Osteocyte (in vitro differentiated cells): ENCODE measurements around the gene NFIA. TPM values are rescaled to one million over a fixed set of nuclear protein-coding genes. Genes with fewer than 3 reads are reported as not detected.

Source experiments
- DNase-seq: peaks from one replicate; pipeline ENCODE4 v3.0.0; 2021; ENCODE audit warnings: mixed read lengths; ENCODE audit not compliant: unreplicated experiment; ENCODE audit errors: extremely low spot score
- H3K27ac Mint-ChIP-seq: one replicate; pipeline ENCODE4 v1.8.0; 2021; ENCODE audit warnings: mild to moderate bottlenecking, mixed read lengths; ENCODE audit not compliant: unreplicated experiment
- H3K27me3 Mint-ChIP-seq: one replicate; pipeline ENCODE4 v1.8.0; 2021; ENCODE audit warnings: mixed read lengths; ENCODE audit not compliant: unreplicated experiment
- H3K36me3 Mint-ChIP-seq: one replicate; pipeline ENCODE4 v1.8.0; 2021; ENCODE audit warnings: mixed read lengths; ENCODE audit not compliant: unreplicated experiment
- H3K4me1 Mint-ChIP-seq: one replicate; pipeline ENCODE4 v1.8.0; 2021; ENCODE audit warnings: mixed read lengths; ENCODE audit not compliant: unreplicated experiment
- H3K4me3 Mint-ChIP-seq: one replicate; pipeline ENCODE4 v1.8.0; 2021; ENCODE audit warnings: mild to moderate bottlenecking, moderate library complexity, mixed read lengths; ENCODE audit not compliant: unreplicated experiment
- H3K9me3 Mint-ChIP-seq: one replicate; pipeline ENCODE4 v1.8.0; 2021; ENCODE audit warnings: mixed read lengths; ENCODE audit not compliant: unreplicated experiment
- total RNA-seq: library from RNA; stranded (reverse); gene quantifications from 2 replicates; pipeline ENCODE4 v1.2.1, GENCODE V29; 2021
- TF ChIP-seq, protein P1 (sequence below): fragments of 200-600 bp; sonication (generic); IDR thresholded peaks from 2 replicates; pipeline ENCODE4 v1.5.0; 2021; ENCODE audit warnings: antibody characterized with exemption, mild to moderate bottlenecking, moderate library complexity

NFIA gene
- total RNA-seq, 1 donor from 2014 or later: 46.7 TPM

GRCh38 chr1:61322769-61323168 lies 240.4 kb downstream of the NFIA start:
- TF ChIP-seq, protein P1, sequence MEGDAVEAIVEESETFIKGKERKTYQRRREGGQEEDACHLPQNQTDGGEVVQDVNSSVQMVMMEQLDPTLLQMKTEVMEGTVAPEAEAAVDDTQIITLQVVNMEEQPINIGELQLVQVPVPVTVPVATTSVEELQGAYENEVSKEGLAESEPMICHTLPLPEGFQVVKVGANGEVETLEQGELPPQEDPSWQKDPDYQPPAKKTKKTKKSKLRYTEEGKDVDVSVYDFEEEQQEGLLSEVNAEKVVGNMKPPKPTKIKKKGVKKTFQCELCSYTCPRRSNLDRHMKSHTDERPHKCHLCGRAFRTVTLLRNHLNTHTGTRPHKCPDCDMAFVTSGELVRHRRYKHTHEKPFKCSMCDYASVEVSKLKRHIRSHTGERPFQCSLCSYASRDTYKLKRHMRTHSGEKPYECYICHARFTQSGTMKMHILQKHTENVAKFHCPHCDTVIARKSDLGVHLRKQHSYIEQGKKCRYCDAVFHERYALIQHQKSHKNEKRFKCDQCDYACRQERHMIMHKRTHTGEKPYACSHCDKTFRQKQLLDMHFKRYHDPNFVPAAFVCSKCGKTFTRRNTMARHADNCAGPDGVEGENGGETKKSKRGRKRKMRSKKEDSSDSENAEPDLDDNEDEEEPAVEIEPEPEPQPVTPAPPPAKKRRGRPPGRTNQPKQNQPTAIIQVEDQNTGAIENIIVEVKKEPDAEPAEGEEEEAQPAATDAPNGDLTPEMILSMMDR: no peak
- H3K27ac Mint-ChIP-seq: no peak overlapping the region
- H3K4me1 Mint-ChIP-seq: peaks cover 23% of the 10 kb centered on the region
- peaks cover 3% of the 10 kb centered on the region for H3K36me3 Mint-ChIP-seq
- DNase-seq: no peak
- H3K27me3 Mint-ChIP-seq: no peaks in the 10 kb centered on the region
- H3K4me3 Mint-ChIP-seq: no peak overlapping the region
- H3K9me3 Mint-ChIP-seq: no peaks in the 10 kb centered on the region

- TF ChIP-seq, protein P1: no peak
- H3K4me1 Mint-ChIP-seq: peaks cover 13% of the 10 kb centered on the region
- no peaks in the 10 kb centered on the region for H3K9me3 Mint-ChIP-seq
- DNase-seq: no peak
- peaks cover 3% of the 10 kb centered on the region for H3K36me3 Mint-ChIP-seq
- no peak overlapping the region for H3K4me3 Mint-ChIP-seq
- H3K27ac Mint-ChIP-seq: no peak overlapping the region
- H3K27me3 Mint-ChIP-seq: no peaks in the 10 kb centered on the region
These were observed 241.4 kb downstream of the NFIA start for GRCh38 chr1:61323681-61324328.

GRCh38 chr1:61326713-61327112 lies 244.4 kb downstream of the NFIA start:
- H3K4me1 Mint-ChIP-seq: no peaks in the 10 kb centered on the region
- H3K27ac Mint-ChIP-seq: peak overlapping the region; percentile 5
- TF ChIP-seq, protein P1: no peak
- peaks cover 3% of the 10 kb centered on the region for H3K36me3 Mint-ChIP-seq
- H3K4me3 Mint-ChIP-seq: no peak overlapping the region
- no peak for DNase-seq
- no peaks in the 10 kb centered on the region for H3K27me3 Mint-ChIP-seq
- no peaks in the 10 kb centered on the region for H3K9me3 Mint-ChIP-seq

DNA sequence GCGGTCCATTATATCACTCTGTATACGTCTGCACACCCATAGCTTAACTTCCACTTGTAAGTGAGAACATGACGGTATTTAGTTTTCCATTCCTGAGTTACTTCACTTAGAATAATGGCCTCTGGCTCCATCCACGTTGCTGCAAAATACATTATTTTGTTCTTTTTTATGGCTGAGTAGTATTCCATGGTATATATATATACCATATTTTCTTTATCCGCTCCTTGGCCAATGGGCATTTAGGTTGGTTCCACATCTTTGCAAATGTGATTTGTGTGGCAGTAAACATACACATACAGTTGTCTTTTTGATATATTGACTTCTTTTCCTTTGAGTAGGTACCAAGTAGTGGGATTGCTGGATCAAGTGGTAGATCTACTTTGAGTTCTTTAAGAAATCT lies 245.1 kb downstream of the NFIA start:
- peaks cover 3% of the 10 kb centered on the region for H3K36me3 Mint-ChIP-seq
- H3K4me1 Mint-ChIP-seq: no peaks in the 10 kb centered on the region
- TF ChIP-seq, protein P1: no peak
- H3K9me3 Mint-ChIP-seq: no peaks in the 10 kb centered on the region
- no peaks in the 10 kb centered on the region for H3K27me3 Mint-ChIP-seq
- H3K27ac Mint-ChIP-seq: no peak overlapping the region
- DNase-seq: no peak
- no peak overlapping the region for H3K4me3 Mint-ChIP-seq

DNA sequence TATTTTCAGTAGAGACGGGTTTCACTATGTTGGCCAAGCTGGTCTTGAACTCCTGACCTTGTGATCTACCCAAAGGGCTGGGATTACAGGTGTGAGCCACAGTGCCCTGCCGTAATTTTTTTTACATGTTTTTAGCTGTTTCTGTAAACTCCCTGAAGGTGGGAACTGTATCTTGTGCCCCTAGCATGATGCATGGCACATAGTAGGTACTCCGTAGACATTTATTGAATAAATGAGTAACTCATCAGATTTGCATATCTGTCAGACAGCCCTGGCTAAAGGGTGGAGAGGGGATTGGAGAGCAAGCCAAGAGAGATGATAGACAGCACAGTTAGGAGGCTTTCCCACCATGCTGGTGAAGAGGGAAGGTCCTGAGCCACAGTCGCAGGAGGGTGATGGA lies 247.2 kb downstream of the NFIA start:
- DNase-seq: no peak
- TF ChIP-seq, protein P1: no peak
- Mint-ChIP-seq H3K27ac (no peak overlapping the region), H3K4me1 (no peaks in the 10 kb centered on the region), H3K36me3 (peaks cover 6% of the 10 kb centered on the region), H3K9me3 (no peaks in the 10 kb centered on the region), H3K4me3 (no peak overlapping the region), H3K27me3 (no peaks in the 10 kb centered on the region)
